WTC11 (cell line): ENCODE results near the gene AVPR1B. TPM values are rescaled to one million over a fixed set of nuclear protein-coding genes. Genes with fewer than 3 reads are reported as not detected.

Source experiments
- ATAC-seq: fragments of 200-7000 bp; cut with Tn5 transposase; 2 replicates; pipeline ENCODE4 v1.10.0; 2021; ENCODE audit warnings: mild to moderate bottlenecking, moderate library complexity
- CTCF ChIA-PET: fragments of 300-600 bp; sonication (Branson Sonifier 250); formaldehyde crosslinking; loops from one replicate; lab custom pipeline; 2021; ENCODE audit warnings: antibody characterized with exemption; lab: Charles Lee
- POLR2A ChIA-PET: fragments of 350-600 bp; sonication (Branson Sonifier 250); formaldehyde crosslinking; loops from one replicate; lab custom pipeline; 2021; ENCODE audit warnings: antibody characterized with exemption; lab: Charles Lee
- DNase-seq: peaks from one replicate; pipeline ENCODE4 v3.0.0; 2021; ENCODE audit warnings: low spot score
- H3K27ac Mint-ChIP-seq: 2 replicates; pipeline ENCODE4 v1.8.0; 2021; ENCODE audit warnings: mixed read lengths
- H3K27me3 Mint-ChIP-seq: 2 replicates; pipeline ENCODE4 v1.8.0; 2021; ENCODE audit warnings: low read depth, mild to moderate bottlenecking, moderate library complexity, mixed read lengths
- H3K36me3 Mint-ChIP-seq: 2 replicates; pipeline ENCODE4 v1.8.0; 2021; ENCODE audit warnings: mixed read lengths
- H3K4me1 Mint-ChIP-seq: 2 replicates; pipeline ENCODE4 v1.8.0; 2022; ENCODE audit warnings: mixed read lengths
- H3K4me3 Mint-ChIP-seq: 2 replicates; pipeline ENCODE4 v1.8.0; 2021; ENCODE audit warnings: mild to moderate bottlenecking, moderate library complexity, mixed read lengths
- H3K9me3 Mint-ChIP-seq: 2 replicates; pipeline ENCODE4 v1.8.0; 2021; ENCODE audit warnings: mixed read lengths
- ARID4B ChIP-seq: sonication (generic); formaldehyde crosslinking; IDR thresholded peaks from 2 replicates; pipeline ENCODE4 v1.8.0; 2023; ENCODE audit warnings: missing genetic modification reagents, mild to moderate bottlenecking, borderline replicate concordance
- ATF1 ChIP-seq: sonication (generic); formaldehyde crosslinking; IDR thresholded peaks from 2 replicates; pipeline ENCODE4 v1.8.1; 2023; ENCODE audit warnings: mild to moderate bottlenecking, moderate library complexity, missing genetic modification reagents
- CBFB ChIP-seq: sonication (generic); formaldehyde crosslinking; IDR thresholded peaks from 2 replicates; pipeline ENCODE4 v1.8.1; 2022; ENCODE audit warnings: mild to moderate bottlenecking, low read depth, missing genetic modification reagents
- CDX4 ChIP-seq: fragments of 250-450 bp; sonication (Bioruptor Pico); IDR thresholded peaks from 2 replicates; pipeline ENCODE4 v1.9.0; 2021; ENCODE audit warnings: moderate library complexity, mild to moderate bottlenecking, inconsistent platforms, borderline replicate concordance
- CREB1 ChIP-seq: sonication (generic); formaldehyde crosslinking; IDR thresholded peaks from 2 replicates; pipeline ENCODE4 v1.8.0; 2023; ENCODE audit warnings: mild to moderate bottlenecking, missing genetic modification reagents
- ERG ChIP-seq: fragments of 250-450 bp; sonication (Bioruptor Pico); IDR thresholded peaks from 2 replicates; pipeline ENCODE4 v1.8.0; 2021; ENCODE audit warnings: mild to moderate bottlenecking
- MYBL2 ChIP-seq: sonication (generic); formaldehyde crosslinking; IDR thresholded peaks from 2 replicates; pipeline ENCODE4 v1.8.1; 2023; ENCODE audit warnings: mild to moderate bottlenecking, moderate library complexity, missing genetic modification reagents
- NFE2L1 ChIP-seq: sonication (generic); formaldehyde crosslinking; IDR thresholded peaks from 2 replicates; pipeline ENCODE4 v1.8.1; 2023; ENCODE audit warnings: missing genetic modification reagents
- NR1H2 ChIP-seq: sonication (generic); formaldehyde crosslinking; IDR thresholded peaks from 2 replicates; pipeline ENCODE4 v1.9.0; 2021; ENCODE audit warnings: mild to moderate bottlenecking, moderate library complexity, missing genetic modification reagents
- SMAD4 ChIP-seq: sonication (generic); formaldehyde crosslinking; IDR thresholded peaks from 2 replicates; pipeline ENCODE4 v1.8.0; 2022; ENCODE audit warnings: mild to moderate bottlenecking, missing genetic modification reagents
- SOX15 ChIP-seq: fragments of 250-450 bp; sonication (Bioruptor Pico); IDR thresholded peaks from 2 replicates; pipeline ENCODE4 v1.9.0; 2021; ENCODE audit warnings: mild to moderate bottlenecking
- TCF7 ChIP-seq: sonication (generic); formaldehyde crosslinking; IDR thresholded peaks from 2 replicates; pipeline ENCODE4 v1.8.0; 2022; ENCODE audit warnings: mild to moderate bottlenecking, low read depth, missing genetic modification reagents, moderate library complexity
- ZNF232 ChIP-seq: sonication (generic); formaldehyde crosslinking; IDR thresholded peaks from 2 replicates; pipeline ENCODE4 v1.8.0; 2022; ENCODE audit warnings: mild to moderate bottlenecking, missing genetic modification reagents
- ZNF317 ChIP-seq: sonication (generic); formaldehyde crosslinking; IDR thresholded peaks from 2 replicates; pipeline ENCODE4 v1.8.1; 2023; ENCODE audit warnings: low read depth, mild to moderate bottlenecking, moderate library complexity, missing genetic modification reagents, borderline replicate concordance
- total RNA-seq: library from RNA; stranded (reverse); gene quantifications from 3 replicates; pipeline ENCODE4 v1.2.3, GENCODE V29; 2021
- TF ChIP-seq, protein P1 (sequence below): sonication (generic); formaldehyde crosslinking; conservative IDR thresholded peaks from 2 replicates; pipeline ENCODE4 v1.8.1; 2022; ENCODE audit warnings: mild to moderate bottlenecking, missing genetic modification reagents
- TF ChIP-seq, protein P2 (sequence below): sonication (generic); formaldehyde crosslinking; IDR thresholded peaks from 2 replicates; pipeline ENCODE4 v1.8.0; 2022; ENCODE audit warnings: mild to moderate bottlenecking, missing genetic modification reagents
- TF ChIP-seq, protein P3 (sequence below): sonication (generic); formaldehyde crosslinking; IDR thresholded peaks from 2 replicates; pipeline ENCODE4 v1.8.0; 2022; ENCODE audit warnings: mild to moderate bottlenecking, missing genetic modification reagents
- TF ChIP-seq, protein P4 (sequence below): sonication (generic); formaldehyde crosslinking; IDR thresholded peaks from 2 replicates; pipeline ENCODE4 v1.8.1; 2023; ENCODE audit warnings: mild to moderate bottlenecking, missing genetic modification reagents, moderate library complexity

The AVPR1B gene
- total RNA-seq, 1 experiment from 2014 or later, result 0.68 TPM

- TF ChIP-seq CDX4 (CRISPR knock-in tag), result no peak
Observed at GRCh38 chr1:206131037-206131436, 13.8 kb upstream of the AVPR1B start (continued).

DNA sequence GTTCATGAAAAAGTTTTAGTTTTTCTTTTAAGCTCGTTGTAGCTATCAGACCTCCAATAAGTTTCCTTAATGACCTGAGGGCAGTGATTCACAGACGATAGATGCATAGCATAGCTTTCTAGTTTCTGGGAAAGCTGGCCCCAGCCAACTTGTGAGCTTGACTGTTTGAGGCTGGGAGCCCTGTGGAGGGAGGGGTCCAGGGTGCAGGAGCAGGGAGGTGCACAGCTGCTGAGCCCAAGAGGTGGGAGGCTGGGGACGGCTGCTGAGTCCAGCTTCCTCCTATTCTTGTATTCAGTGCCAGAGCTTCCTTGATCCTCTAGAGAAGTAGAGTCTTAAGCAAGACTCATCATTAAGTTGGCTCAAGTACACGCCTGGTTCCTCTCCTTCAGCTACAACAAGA is 11.0 kb upstream of the AVPR1B start:
- TF ChIP-seq ARID4B (CRISPR knock-in tag), result no peak
- TF ChIP-seq, protein P1, sequence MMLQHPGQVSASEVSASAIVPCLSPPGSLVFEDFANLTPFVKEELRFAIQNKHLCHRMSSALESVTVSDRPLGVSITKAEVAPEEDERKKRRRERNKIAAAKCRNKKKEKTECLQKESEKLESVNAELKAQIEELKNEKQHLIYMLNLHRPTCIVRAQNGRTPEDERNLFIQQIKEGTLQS (CRISPR knock-in tag), result no peak
- TF ChIP-seq CDX4 (CRISPR knock-in tag), result no peak
- TF ChIP-seq ERG (CRISPR knock-in tag), result no peak
- no peak for TF ChIP-seq ZNF317 (CRISPR knock-in tag)
- TF ChIP-seq SMAD4 (CRISPR knock-in tag), result no peak
- no peak for TF ChIP-seq SOX15 (CRISPR knock-in tag)
- Mint-ChIP-seq H3K9me3 (peaks cover 5% of the 10 kb centered on the region; the same call in 1 of the 2 replicates), H3K27me3 (no peaks in the 10 kb centered on the region), H3K4me3 (no peak overlapping the region), H3K27ac (no peak overlapping the region), H3K36me3 (no peaks in the 10 kb centered on the region), H3K4me1 (no peaks in the 10 kb centered on the region)
- POLR2A ChIA-PET, result no interaction called here
- CTCF ChIA-PET, result interaction anchor here (0.8 to 1.6 kb wide), 4 partner anchors 142 to 341 kb away, joined by 3 to 5 read pairs (median 4); no protein-coding TSS in a partner anchor
- no peak for DNase-seq
- no peak for ATAC-seq

- Mint-ChIP-seq H3K27ac (no peak overlapping the region), H3K4me3 (no peak overlapping the region), H3K4me1 (no peaks in the 10 kb centered on the region), H3K27me3 (no peaks in the 10 kb centered on the region), H3K9me3 (peaks cover 11% of the 10 kb centered on the region), H3K36me3 (no peaks in the 10 kb centered on the region)
- POLR2A ChIA-PET, result interaction anchor here (0.8 kb wide), 1 partner anchor 58 kb away, joined by 4 read pairs; no protein-coding TSS in a partner anchor
- CTCF ChIA-PET, result interaction anchor here (1.6 kb wide), 1 partner anchor 143 kb away, joined by 5 read pairs; no protein-coding TSS in a partner anchor
- TF ChIP-seq SOX15 (CRISPR knock-in tag) (no peak), CBFB (CRISPR knock-in tag) (no peak), ZNF317 (CRISPR knock-in tag) (no peak), NR1H2 (CRISPR knock-in tag) (no peak), NFE2L1 (CRISPR knock-in tag) (no peak), ATF1 (CRISPR knock-in tag) (no peak), MYBL2 (CRISPR knock-in tag) (no peak), CREB1 (CRISPR knock-in tag) (no peak), ZNF232 (CRISPR knock-in tag) (no peak), TCF7 (CRISPR knock-in tag) (no peak)
- TF ChIP-seq, protein P2, sequence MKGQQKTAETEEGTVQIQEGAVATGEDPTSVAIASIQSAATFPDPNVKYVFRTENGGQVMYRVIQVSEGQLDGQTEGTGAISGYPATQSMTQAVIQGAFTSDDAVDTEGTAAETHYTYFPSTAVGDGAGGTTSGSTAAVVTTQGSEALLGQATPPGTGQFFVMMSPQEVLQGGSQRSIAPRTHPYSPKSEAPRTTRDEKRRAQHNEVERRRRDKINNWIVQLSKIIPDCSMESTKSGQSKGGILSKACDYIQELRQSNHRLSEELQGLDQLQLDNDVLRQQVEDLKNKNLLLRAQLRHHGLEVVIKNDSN, result no peak
- TF ChIP-seq, protein P3, sequence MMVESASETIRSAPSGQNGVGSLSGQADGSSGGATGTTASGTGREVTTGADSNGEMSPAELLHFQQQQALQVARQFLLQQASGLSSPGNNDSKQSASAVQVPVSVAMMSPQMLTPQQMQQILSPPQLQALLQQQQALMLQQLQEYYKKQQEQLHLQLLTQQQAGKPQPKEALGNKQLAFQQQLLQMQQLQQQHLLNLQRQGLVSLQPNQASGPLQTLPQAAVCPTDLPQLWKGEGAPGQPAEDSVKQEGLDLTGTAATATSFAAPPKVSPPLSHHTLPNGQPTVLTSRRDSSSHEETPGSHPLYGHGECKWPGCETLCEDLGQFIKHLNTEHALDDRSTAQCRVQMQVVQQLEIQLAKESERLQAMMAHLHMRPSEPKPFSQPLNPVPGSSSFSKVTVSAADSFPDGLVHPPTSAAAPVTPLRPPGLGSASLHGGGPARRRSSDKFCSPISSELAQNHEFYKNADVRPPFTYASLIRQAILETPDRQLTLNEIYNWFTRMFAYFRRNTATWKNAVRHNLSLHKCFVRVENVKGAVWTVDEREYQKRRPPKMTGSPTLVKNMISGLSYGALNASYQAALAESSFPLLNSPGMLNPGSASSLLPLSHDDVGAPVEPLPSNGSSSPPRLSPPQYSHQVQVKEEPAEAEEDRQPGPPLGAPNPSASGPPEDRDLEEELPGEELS (CRISPR knock-in tag), result no peak
- TF ChIP-seq, protein P4, sequence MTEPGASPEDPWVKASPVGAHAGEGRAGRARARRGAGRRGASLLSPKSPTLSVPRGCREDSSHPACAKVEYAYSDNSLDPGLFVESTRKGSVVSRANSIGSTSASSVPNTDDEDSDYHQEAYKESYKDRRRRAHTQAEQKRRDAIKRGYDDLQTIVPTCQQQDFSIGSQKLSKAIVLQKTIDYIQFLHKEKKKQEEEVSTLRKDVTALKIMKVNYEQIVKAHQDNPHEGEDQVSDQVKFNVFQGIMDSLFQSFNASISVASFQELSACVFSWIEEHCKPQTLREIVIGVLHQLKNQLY, result no peak
- TF ChIP-seq, protein P1 (CRISPR knock-in tag), result no peak
- DNase-seq (no peak), ATAC-seq (no peak)
Observed at GRCh38 chr1:206127336-206127735, 10.1 kb upstream of the AVPR1B start.
